GM12878 (cell line): ENCODE results near the gene FBXW8. TPM values are rescaled to one million over a fixed set of nuclear protein-coding genes. Genes with fewer than 3 reads are reported as not detected.

Experiments
- ATAC-seq: fragments of 200-7000 bp; cut with Tn5 transposase; 3 replicates; pipeline ENCODE4 v1.9.1; 2020; ENCODE audit warnings: mild to moderate bottlenecking, moderate library complexity
- BruUV-seq: library from RNA; stranded (reverse); fragments of 400-500 nt; replicated peaks from 2 replicates; lab custom pipeline; 2021; lab: Mats Ljungman, UMichigan
- CTCF ChIA-PET: fragments of 300-600 bp; sonication (Branson Sonifier 250); formaldehyde crosslinking; extraction: SDS; loops from one replicate; lab custom pipeline; 2021; ENCODE audit warnings: inconsistent platforms; lab: Yijun Ruan, JAX
- POLR2A ChIA-PET: fragments of 350-600 bp; formaldehyde crosslinking; extraction: SDS; loops from one replicate; lab custom pipeline; 2021; ENCODE audit warnings: inconsistent platforms; lab: Charles Lee
- RAD21 ChIA-PET: fragments of 300-600 bp; sonication (Branson Sonifier 250); formaldehyde crosslinking; loops from one replicate; lab custom pipeline; 2023; ENCODE audit warnings: antibody characterized with exemption; ENCODE audit not compliant: unreplicated experiment; lab: Charles Lee
- SMC1A ChIA-PET: fragments of 300-600 bp; sonication (Branson Sonifier 250); formaldehyde crosslinking; loops from one replicate; lab custom pipeline; 2023; ENCODE audit not compliant: unreplicated experiment, uncharacterized antibody; lab: Charles Lee
- DNase-seq: peaks from one replicate; pipeline ENCODE4 v3.0.0-alpha.2; 2011; ENCODE audit warnings: low read depth, low spot score
- FAIRE-seq: peaks from 3 replicates; lab custom pipeline; 2011; peaks lifted over from hg19 to GRCh38; lab: Jason Lieb, UNC
- H2AFZ ChIP-seq: 2 replicates; pipeline ENCODE4 v1.6.0; 2011; ENCODE audit warnings: low read depth, low read length, control low read depth; ENCODE audit not compliant: control insufficient read depth
- H3K27ac ChIP-seq: 2 replicates; pipeline ENCODE4 v1.5.1; 2011; ENCODE audit warnings: control low read depth; ENCODE audit not compliant: control insufficient read depth, insufficient read depth
- H3K27me3 ChIP-seq, 2 experiments: replicated peaks in 1 of 2; 2 replicates each; pipeline versions ENCODE4 v1.6.0 to v1.6.1; 2011; ENCODE audit warnings: low read length in 1 of 2; ENCODE audit not compliant: control insufficient read depth in 2 of 2, insufficient read depth in 2 of 2
- H3K36me3 ChIP-seq, 2 experiments: 2 replicates each; pipeline ENCODE4 v1.5.1; 2011; ENCODE audit warnings: low read length in 1 of 2; ENCODE audit not compliant: control insufficient read depth in 2 of 2, insufficient read depth in 2 of 2
- H3K4me1 ChIP-seq: 2 replicates; pipeline ENCODE4 v1.6.1; 2011; ENCODE audit warnings: mild to moderate bottlenecking, low read length, moderate library complexity, mixed read lengths; ENCODE audit not compliant: control insufficient read depth, insufficient read depth
- H3K4me2 ChIP-seq: 2 replicates; pipeline ENCODE4 v1.6.0; 2011; ENCODE audit warnings: control low read depth; ENCODE audit not compliant: control insufficient read depth, insufficient read depth
- H3K4me3 ChIP-seq: fragments of 200-600 bp; sonication (generic); 2 replicates; pipeline ENCODE4 v1.5.1; 2016
- H3K79me2 ChIP-seq: 2 replicates; pipeline ENCODE4 v1.6.0; 2011; ENCODE audit warnings: low read length; ENCODE audit not compliant: control insufficient read depth, insufficient read depth
- H3K9ac ChIP-seq: 2 replicates; pipeline ENCODE4 v1.8.0; 2011; ENCODE audit warnings: low read length, control low read depth, mixed read lengths; ENCODE audit not compliant: control insufficient read depth, insufficient read depth
- H3K9me3 ChIP-seq: replicated peaks from 3 replicates; pipeline ENCODE4 v1.5.1; 2011; ENCODE audit warnings: mild to moderate bottlenecking, low read length; ENCODE audit not compliant: control insufficient read depth, insufficient read depth
- H4K20me1 ChIP-seq: 2 replicates; pipeline ENCODE4 v1.6.0; 2011; ENCODE audit not compliant: control insufficient read depth, insufficient read depth
- PAX5 ChIP-seq: IDR thresholded peaks from 2 replicates; pipeline ENCODE4 v1.6.1; 2011; ENCODE audit warnings: low read depth, low read length, borderline replicate concordance
- WGBS: methylation state at CpG from one replicate; pipeline ENCODE4 v1.1.6; 2016; ENCODE audit warnings: low lambda C conversion rate; ENCODE audit not compliant: insufficient replicate concordance, insufficient coverage; ENCODE audit errors: missing lambda C conversion rate; 5-methylcytosine and 5-hydroxymethylcytosine counted together
- in situ Hi-C: fragments of 300-500 bp; cut with MboI; formaldehyde crosslinking; loops from 9 replicates; pipeline ENCODE4 v1.14.3; 2018; ENCODE audit warnings: mixed read lengths
- intact Hi-C: fragments of 100-400 bp; cut with micrococcal nuclease; formaldehyde crosslinking; loops from one replicate; pipeline ENCODE4 v1.14.2; 2022; ENCODE audit not compliant: unreplicated experiment
- polyA plus RNA-seq, 11 experiments: library from polyadenylated mRNA; depleted of rRNA in 4 of 11; unstranded in 6 of 11; stranded (reverse) in 5 of 11; fragments of >200 nt; fragmentation: Nextera tagmentation in 4 of 11; fragmentation: Illumina TruSeq in 1 of 11; extraction: Ambion mirVana in 4 of 11; extraction: Trizol in 1 of 11; gene quantifications; 1 replicate in 1 of 11; 2 replicates in 10 of 11; pipeline versions ENCODE4 v1.2.1 to v1.2.3, GENCODE V29; 2011 to 2016; ENCODE audit warnings: inconsistent platforms in 2 of 11, missing spikeins in 2 of 11, low read depth in 1 of 11
- total RNA-seq, 4 experiments: library from RNA; depleted of rRNA in 3 of 4; stranded (reverse); fragments of >200 nt in 3 of 4; fragmentation: Illumina TruSeq in 1 of 4; extraction: Trizol in 1 of 4; gene quantifications; 2 replicates each; pipeline versions ENCODE4 v1.2.1 to v1.2.3, GENCODE V29; 2013 to 2021
- TF ChIP-seq, protein P1 (sequence below): fragments of 450-650 bp; IDR thresholded peaks from 2 replicates; pipeline ENCODE4 v1.6.1; 2017; ENCODE audit warnings: borderline replicate concordance

Gene FBXW8
- total and polyA plus RNA-seq, 10 of the 15 experiments (the other 5 are each of a cell fraction or from before 2014, with no cell fraction given), result 0.49 to 7.5 (median 4.4) TPM

DNA sequence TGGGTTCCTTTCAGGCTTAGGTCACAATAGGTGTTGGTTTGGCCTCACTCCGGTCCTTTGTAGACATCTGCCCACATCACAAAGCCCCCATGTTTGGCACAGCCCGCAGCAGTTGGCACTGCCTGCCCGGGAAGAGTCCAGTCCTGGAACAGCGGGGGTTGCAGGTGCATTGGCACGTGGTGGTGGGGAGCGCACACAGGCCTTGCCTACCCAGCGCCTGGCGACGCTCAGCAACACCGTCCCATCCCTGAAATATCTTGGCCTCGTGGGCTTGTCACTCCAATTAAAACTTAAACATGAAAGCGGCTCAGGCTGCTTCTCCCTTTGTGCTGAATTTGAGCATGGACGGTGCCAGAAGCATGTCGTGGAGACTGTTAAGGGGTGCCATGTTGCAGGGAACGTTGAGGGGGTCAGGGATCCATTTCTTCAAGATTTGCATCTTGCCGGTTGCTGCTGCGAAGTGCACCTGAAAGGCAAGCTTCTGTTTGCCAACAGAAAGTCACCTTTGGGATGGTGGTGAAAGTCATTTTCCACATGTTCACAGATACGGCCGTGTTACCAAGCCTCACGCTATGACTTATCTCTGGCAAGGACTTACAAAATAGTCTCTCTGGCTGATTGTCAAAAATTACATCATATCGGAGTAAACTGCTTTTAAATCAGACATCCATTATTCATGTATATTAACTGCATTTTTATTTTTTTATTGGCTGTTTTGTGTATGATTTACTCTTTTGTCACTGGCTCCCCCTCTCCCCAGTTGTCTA is 91.5 kb downstream of the FBXW8 start (continued):
- TF ChIP-seq, protein P1, sequence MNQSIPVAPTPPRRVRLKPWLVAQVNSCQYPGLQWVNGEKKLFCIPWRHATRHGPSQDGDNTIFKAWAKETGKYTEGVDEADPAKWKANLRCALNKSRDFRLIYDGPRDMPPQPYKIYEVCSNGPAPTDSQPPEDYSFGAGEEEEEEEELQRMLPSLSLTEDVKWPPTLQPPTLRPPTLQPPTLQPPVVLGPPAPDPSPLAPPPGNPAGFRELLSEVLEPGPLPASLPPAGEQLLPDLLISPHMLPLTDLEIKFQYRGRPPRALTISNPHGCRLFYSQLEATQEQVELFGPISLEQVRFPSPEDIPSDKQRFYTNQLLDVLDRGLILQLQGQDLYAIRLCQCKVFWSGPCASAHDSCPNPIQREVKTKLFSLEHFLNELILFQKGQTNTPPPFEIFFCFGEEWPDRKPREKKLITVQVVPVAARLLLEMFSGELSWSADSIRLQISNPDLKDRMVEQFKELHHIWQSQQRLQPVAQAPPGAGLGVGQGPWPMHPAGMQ, result no peak

DNA sequence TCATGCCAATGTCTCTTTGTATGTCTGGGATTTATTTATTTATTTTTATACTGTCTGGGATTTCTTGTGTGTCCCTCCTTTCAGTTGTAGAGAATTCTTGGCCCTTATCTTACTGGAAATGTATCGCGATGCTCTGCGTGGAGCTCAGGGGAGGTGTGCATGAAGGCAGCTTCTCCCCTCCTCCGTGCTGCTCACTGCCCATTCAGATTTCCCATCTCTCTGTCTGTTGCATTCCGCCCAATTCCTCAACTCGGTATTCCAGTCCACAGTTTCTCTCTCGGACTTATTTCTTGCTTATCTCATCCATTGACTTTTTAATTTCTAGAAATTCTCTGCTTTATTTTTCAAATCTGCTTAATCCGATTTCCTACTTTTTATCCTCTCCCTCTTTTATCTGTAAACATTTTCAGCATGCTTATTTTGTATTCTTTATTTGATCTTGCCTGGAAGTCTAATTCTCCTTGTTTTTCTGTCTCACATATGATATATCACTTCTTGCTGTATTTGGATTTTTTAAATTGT is 93.2 kb downstream of the FBXW8 start:
- ChIA-PET POLR2A (no interaction called here), CTCF (no interaction called here), RAD21 (no interaction called here), SMC1A (no interaction called here)
- Histone ChIP-seq H3K4me3 (no peak overlapping the region), H3K36me3 (no peaks in the 10 kb centered on the region; a peak in 1 of 4 replicates), H3K79me2 (no peaks in the 10 kb centered on the region), H2AFZ (no peak overlapping the region), H3K9ac (no peak overlapping the region), H3K27ac (no peak overlapping the region), H3K4me2 (no peak overlapping the region), H3K27me3 (no peaks in the 10 kb centered on the region), H4K20me1 (no peaks in the 10 kb centered on the region), H3K4me1 (no peaks in the 10 kb centered on the region), H3K9me3 (no peaks in the 10 kb centered on the region)
- in situ Hi-C loops, result no loop called here
- no peak for TF ChIP-seq PAX5
- DNase-seq, result no peak
- no peak for ATAC-seq
- no TSS peak for BruUV-seq
- WGBS, result 96% methylated on average over 8 of the region's 8 CpGs
- FAIRE-seq, result no peak
- intact Hi-C loops, result no loop called here
